Fibroblast of the conjunctiva (primary cell): Measurements from ENCODE around the gene GAS2L2.
"Not testable (repeated sequence)": the region's sequence is repeated elsewhere in the genome, so short reads cannot be mapped to it uniquely, and the experiment has no call there.

Source experiments
- DNase-seq: peaks from one replicate; pipeline ENCODE4 v3.0.0-alpha.2; 2010; ENCODE audit warnings: low read depth

GAS2L2 gene

DNA sequence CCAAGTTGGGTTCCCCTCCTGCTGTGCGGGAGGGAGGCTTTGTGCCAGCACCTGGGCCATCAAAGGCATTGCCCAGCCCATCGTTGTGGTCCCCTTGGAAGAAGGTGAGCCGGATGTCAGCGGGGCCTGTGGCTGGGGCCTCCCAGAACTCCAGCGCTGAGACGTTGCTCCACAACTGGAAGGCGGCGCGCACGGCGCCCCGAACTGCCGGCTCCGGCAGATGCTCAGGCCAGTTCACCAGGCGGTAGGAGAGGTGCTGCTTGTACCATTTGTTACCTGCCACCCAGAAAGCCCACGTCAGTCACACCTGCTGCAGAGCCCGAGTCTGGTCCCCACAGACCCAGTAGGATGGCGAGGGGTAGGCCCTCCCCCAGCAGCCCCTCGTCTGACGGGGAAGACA, 20.1 kb upstream of the GAS2L2 start:
- DNase-seq: no peak

- no peak for DNase-seq
Measured at GRCh38 chr17:35769895-35770486, 17.0 kb upstream of the GAS2L2 start.

GRCh38 chr17:35768797-35769196, 15.8 kb upstream of the GAS2L2 start:
- DNase-seq: no peak

DNA sequence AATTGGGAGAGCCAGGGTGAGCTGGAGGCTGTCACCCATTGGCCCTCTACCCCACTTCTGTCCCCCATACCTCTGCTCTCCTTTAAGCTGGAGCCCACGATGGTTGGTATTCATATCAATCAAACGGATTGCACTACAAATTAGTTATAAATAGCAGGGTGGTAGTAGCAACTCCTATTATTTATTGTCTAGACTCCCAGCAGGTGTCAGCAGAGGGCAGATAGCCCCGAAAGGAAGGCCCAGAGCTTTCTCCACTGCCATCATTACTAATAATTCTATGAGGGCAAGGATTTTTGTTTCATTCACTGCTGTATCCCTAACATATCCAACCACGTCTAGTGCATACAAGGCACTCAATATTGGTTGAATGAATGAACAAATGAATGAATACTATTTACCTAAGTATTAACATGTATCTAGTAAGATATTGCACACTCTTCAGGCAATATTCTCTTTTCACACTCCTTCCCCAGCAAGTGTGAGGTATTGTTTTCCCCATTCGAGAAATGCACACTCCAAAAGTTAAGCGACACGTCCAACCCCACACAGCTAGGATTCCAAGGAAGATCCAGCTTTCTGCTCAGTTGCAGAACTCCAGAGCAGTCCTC, 14.0 kb upstream of the GAS2L2 start:
- DNase-seq: no peak

DNA sequence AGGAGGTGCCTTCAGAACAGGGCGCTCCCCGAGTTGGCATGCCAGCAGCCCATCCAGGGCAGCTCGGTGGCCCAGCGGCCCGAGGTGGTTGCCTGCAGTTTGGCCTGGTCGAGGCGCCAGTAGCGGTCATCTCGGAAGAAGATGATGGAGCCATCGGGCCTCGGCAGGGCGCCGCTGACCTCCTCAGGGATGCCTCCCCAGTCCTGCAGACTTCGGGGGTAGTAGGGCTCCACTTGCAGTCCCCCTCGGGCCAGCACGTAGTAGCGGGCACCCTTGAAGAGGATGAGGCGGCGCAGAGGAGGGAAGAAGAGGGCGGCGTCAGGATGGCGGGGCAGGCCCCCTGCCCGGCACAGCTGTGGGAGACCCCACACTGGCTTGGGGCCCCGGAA, 13.4 kb upstream of the GAS2L2 start:
- no peak for DNase-seq

- no peak for DNase-seq
Measured at GRCh38 chr17:35765756-35766488, 12.9 kb upstream of the GAS2L2 start.

- DNase-seq: no peak
Measured at GRCh38 chr17:35765086-35765710, 12.2 kb upstream of the GAS2L2 start.

DNA sequence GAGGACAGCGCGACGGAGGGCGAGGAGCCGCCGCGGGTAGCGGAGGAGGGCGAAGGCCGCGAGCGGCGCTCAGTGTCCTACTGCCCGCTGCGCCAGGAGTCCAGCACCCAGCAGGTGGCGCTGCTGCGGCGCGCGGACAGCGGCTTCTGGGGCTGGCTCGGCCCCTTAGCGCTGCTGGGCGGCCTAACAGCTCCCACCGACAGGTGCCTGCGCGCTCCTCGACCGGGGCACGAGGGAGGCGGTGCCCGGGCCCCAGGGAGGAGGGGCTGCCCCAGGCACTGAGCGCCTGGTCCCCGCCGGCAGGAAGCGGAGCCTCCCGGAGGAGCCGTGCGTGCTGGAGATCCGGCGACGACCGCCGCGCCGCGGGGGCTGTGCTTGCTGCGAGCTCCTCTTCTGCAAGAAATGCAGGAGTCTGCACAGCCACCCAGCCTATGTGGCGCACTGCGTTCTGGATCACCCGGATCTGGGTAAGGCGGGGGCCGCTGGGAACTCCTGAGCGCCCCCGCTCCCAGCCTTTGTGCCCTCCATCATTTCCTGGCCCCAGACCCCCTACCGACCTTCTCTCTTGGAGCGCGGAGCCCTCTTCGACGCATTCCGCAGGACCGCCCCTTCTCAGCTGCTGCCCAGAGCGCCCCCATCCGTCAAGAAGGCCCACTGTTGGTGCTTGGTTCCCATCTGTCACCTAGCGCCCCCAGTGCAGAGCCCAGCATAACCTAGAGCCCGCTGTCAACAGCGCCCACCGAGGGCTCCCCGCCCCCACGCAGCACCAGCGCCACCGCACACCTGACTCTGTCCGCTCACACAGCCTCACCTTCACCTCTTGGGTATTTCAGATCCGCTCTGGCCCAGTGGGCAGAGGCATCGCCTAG, 11.3 kb upstream of the GAS2L2 start:
- DNase-seq: peak; percentile 67

DNA sequence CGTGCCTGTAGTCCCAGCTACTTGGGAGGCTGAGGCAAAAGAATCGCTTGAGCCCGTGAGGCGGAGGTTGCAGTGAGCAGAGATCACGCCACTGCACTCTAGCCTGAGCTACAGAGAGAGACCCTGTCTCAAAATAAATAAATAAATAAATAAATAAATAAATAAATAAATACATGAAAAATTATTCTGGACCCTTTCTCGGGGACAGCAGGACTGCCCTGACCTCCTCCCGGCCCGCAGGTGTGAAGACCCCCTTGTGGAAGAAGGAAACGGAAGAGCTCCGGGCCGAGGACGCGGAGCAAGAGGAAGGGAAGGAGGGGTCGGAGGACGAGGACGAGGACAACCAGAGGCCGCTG, 10.7 kb upstream of the GAS2L2 start:
- DNase-seq: no peak

- no peak for DNase-seq
Measured at GRCh38 chr17:35761601-35762000, 8.6 kb upstream of the GAS2L2 start.

DNA sequence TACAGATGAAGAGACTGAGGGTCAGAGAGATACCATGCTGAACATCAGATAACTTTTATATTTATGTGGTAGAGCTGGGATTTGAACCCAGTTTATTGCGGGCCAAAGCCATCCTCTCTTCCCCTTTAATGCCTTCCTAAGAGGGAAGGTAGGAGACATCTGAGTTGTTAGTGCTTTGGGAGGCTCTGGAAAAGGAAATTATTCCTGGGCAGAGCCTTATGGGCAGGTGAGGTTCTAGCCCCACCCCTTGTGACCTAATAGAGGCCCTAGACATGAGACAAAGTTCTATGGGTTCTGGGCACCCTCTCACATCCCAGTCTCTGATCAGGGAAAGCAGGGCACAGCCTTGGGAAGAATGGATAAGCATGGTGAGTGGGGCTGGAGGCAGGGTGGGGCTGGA, 7.5 kb upstream of the GAS2L2 start, which contains the start of gene C17orf50:
Gene C17orf50, plus strand, starts transcription at position 301 of the 400 bp plus-strand sequence. Its CDS starts 55 bp downstream, at position 356.
- DNase-seq: no peak

- no peak for DNase-seq
Measured at GRCh38 chr17:35757243-35757642, 4.2 kb upstream of the GAS2L2 start.

DNA sequence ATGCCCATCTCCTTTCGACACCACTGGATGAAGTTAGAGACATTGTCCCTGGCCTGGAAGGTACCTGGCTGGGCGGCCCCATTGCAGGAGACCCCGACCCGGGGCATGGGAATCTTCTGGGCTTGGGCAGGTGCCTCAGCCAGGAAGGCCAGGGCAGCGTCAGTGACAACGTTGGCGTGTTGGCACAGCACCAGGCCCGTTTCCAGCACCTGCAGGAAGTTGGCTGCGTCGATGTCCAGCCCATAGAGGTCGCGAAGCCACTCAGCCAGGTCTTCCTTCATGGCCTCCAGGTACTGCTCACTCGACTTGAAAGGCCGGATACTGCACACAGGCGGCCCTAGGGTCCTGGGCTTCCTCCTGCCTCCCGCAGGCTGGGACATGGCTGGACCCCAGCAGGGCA, 568 bp downstream of the GAS2L2 start:
- DNase-seq: no peak

- not testable (repeated sequence) for DNase-seq
Measured at GRCh38 chr17:35751541-35751940, 1.5 kb downstream of the GAS2L2 start.

- DNase-seq: no peak
Measured at GRCh38 chr17:35750526-35751395, 2.3 kb downstream of the GAS2L2 start.

- no peak for DNase-seq
Measured at GRCh38 chr17:35749560-35750412, 3.3 kb downstream of the GAS2L2 start.

GRCh38 chr17:35748979-35749378, 4.1 kb downstream of the GAS2L2 start:
- DNase-seq: no peak

DNA sequence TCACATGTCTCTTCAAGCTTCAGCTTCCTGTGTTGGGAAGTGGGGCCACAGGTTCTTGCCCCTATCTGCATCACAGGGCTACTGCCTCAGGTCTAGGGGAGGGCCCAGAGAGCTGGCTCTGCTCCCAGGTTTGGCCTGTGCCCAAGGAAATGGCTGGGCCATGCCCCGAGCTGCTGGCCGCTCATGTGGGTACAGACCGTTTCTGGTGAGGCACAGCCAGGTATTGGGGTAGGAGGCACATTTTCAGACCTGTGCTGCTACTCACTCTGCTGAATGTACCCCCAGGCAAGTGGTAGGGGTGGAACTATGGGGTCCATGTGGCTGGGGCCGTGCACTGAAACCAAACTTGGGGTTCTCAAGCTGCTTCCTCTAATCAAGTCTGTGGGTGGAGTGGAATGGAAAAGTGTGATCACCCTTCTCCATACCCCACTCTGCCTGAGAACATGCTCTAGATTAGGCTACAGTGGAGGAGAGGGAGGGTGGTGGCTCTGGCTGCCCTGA, 4.6 kb downstream of the GAS2L2 start:
- DNase-seq: no peak

GRCh38 chr17:35747540-35748017, 5.5 kb downstream of the GAS2L2 start:
- peak; percentile 75 for DNase-seq
